IMR-90 (cell line): Measurements from ENCODE around the gene NUP42. TPM values are rescaled to one million over a fixed set of nuclear protein-coding genes. Genes with fewer than 3 reads are reported as not detected.

Source experiments
- ATAC-seq: fragments of 200-7000 bp; cut with Tn5 transposase; 2 replicates; pipeline ENCODE4 v1.9.1; 2020; ENCODE audit warnings: low read depth, mild to moderate bottlenecking, moderate library complexity
- BruUV-seq: library from RNA; stranded (reverse); fragments of 400-500 nt; replicated peaks from 2 replicates; lab custom pipeline; 2021; lab: Mats Ljungman, UMichigan
- CTCF ChIA-PET: fragments of 300-600 bp; formaldehyde crosslinking; extraction: SDS; loops from one replicate; lab custom pipeline; 2021; ENCODE audit warnings: antibody characterized with exemption; lab: Yijun Ruan, JAX
- POLR2A ChIA-PET: fragments of 300-600 bp; sonication (Branson Sonifier 250); formaldehyde crosslinking; loops from one replicate; lab custom pipeline; 2022; ENCODE audit warnings: antibody characterized with exemption; ENCODE audit not compliant: unreplicated experiment; lab: Charles Lee
- DNase-seq: peaks from one replicate; pipeline ENCODE4 v3.0.0; 2013
- H2AFZ ChIP-seq: replicated peaks from 2 replicates; pipeline ENCODE3; 2013; ENCODE audit warnings: low read length, mild to moderate bottlenecking; ENCODE audit not compliant: poor library complexity
- H2AK5ac ChIP-seq: 2 replicates; pipeline ENCODE4 v1.6.1; 2013; ENCODE audit warnings: low read depth, low read length, inconsistent platforms
- H2AK9ac ChIP-seq: replicated peaks from 2 replicates; pipeline ENCODE3; 2013; ENCODE audit warnings: mild to moderate bottlenecking, low read depth, low read length, moderate library complexity; ENCODE audit not compliant: poor library complexity
- H2BK120ac ChIP-seq: 2 replicates; pipeline ENCODE4 v1.6.1; 2013; ENCODE audit warnings: low read depth, low read length, inconsistent platforms
- H2BK15ac ChIP-seq: 3 replicates; pipeline ENCODE4 v1.6.1; 2013; ENCODE audit warnings: low read depth, low read length, inconsistent platforms
- H2BK20ac ChIP-seq: 2 replicates; pipeline ENCODE4 v1.6.1; 2013; ENCODE audit warnings: low read depth, mild to moderate bottlenecking, inconsistent platforms, low read length, moderate library complexity
- H2BK5ac ChIP-seq: 2 replicates; pipeline ENCODE4 v1.6.1; 2013; ENCODE audit warnings: mild to moderate bottlenecking, low read depth, low read length, inconsistent platforms; ENCODE audit not compliant: poor library complexity, severe bottlenecking
- H3K14ac ChIP-seq: replicated peaks from 2 replicates; pipeline ENCODE4 v1.6.1; 2013; ENCODE audit warnings: low read depth, low read length, inconsistent platforms
- H3K18ac ChIP-seq: 2 replicates; pipeline ENCODE4 v1.6.1; 2013; ENCODE audit warnings: low read depth, low read length, control low read depth
- H3K23ac ChIP-seq: 2 replicates; pipeline ENCODE4 v1.6.1; 2013; ENCODE audit warnings: low read depth, low read length, inconsistent platforms
- H3K27ac ChIP-seq: 2 replicates; pipeline ENCODE4 v1.5.1; 2013; ENCODE audit warnings: mild to moderate bottlenecking, control low read depth, low read length; ENCODE audit not compliant: insufficient read depth
- H3K27me3 ChIP-seq: 2 replicates; pipeline ENCODE4 v1.6.1; 2013; ENCODE audit warnings: low read length; ENCODE audit not compliant: control insufficient read depth, insufficient read depth
- H3K36me3 ChIP-seq: 2 replicates; pipeline ENCODE4 v1.6.1; 2013; ENCODE audit warnings: low read length, mixed read lengths; ENCODE audit not compliant: control insufficient read depth, insufficient read depth
- H3K4ac ChIP-seq: 2 replicates; pipeline ENCODE4 v1.6.1; 2013; ENCODE audit warnings: low read depth, low read length, inconsistent platforms
- H3K4me1 ChIP-seq: 2 replicates; pipeline ENCODE4 v1.6.1; 2013; ENCODE audit warnings: low read length, mixed read lengths; ENCODE audit not compliant: control insufficient read depth, insufficient read depth
- H3K4me2 ChIP-seq: 2 replicates; pipeline ENCODE4 v1.6.1; 2013; ENCODE audit warnings: low read depth, mild to moderate bottlenecking, control low read depth, low read length, moderate library complexity
- H3K4me3 ChIP-seq: 2 replicates; pipeline ENCODE4 v1.5.1; 2013; ENCODE audit warnings: low read depth, mild to moderate bottlenecking, control low read depth, low read length, moderate library complexity; ENCODE audit not compliant: insufficient read depth
- H3K56ac ChIP-seq: 2 replicates; pipeline ENCODE4 v1.6.1; 2013; ENCODE audit warnings: low read length, inconsistent platforms; ENCODE audit not compliant: insufficient read depth; ENCODE audit errors: extremely low read depth
- H3K79me1 ChIP-seq, 2 experiments: 2 replicates each; pipeline ENCODE4 v1.6.1; 2013; ENCODE audit warnings: low read length in 2 of 2, inconsistent platforms in 1 of 2, low read depth in 1 of 2
- H3K9ac ChIP-seq: 2 replicates; pipeline ENCODE4 v1.6.1; 2013; ENCODE audit warnings: low read depth, low read length, control low read depth
- H3K9me1 ChIP-seq: 2 replicates; pipeline ENCODE4 v1.6.1; 2013; ENCODE audit warnings: low read length, inconsistent platforms; ENCODE audit not compliant: insufficient read depth
- H3K9me3 ChIP-seq: 2 replicates; pipeline ENCODE4 v1.6.1; 2013; ENCODE audit warnings: low read length; ENCODE audit not compliant: control insufficient read depth, insufficient read depth
- H4K20me1 ChIP-seq: 2 replicates; pipeline ENCODE4 v1.6.1; 2013; ENCODE audit warnings: low read length, inconsistent platforms; ENCODE audit not compliant: insufficient read depth
- H4K5ac ChIP-seq: 2 replicates; pipeline ENCODE4 v1.6.1; 2013; ENCODE audit warnings: mild to moderate bottlenecking, low read depth, low read length, control low read depth
- H4K8ac ChIP-seq, 2 experiments: 2 replicates each; pipeline ENCODE4 v1.6.1; 2013; ENCODE audit warnings: low read depth in 2 of 2, low read length in 2 of 2, control low read depth in 1 of 2, inconsistent platforms in 1 of 2
- H4K91ac ChIP-seq: 2 replicates; pipeline ENCODE4 v1.6.1; 2013; ENCODE audit warnings: low read depth, low read length, inconsistent platforms; ENCODE audit not compliant: insufficient read depth
- CEBPB ChIP-seq: IDR thresholded peaks from 2 replicates; pipeline ENCODE4 v1.6.1; 2012; ENCODE audit warnings: low read depth, low read length, improper control_type of control experiment
- MAFK ChIP-seq: IDR thresholded peaks from 2 replicates; pipeline ENCODE4 v1.6.1; 2012; ENCODE audit warnings: low read depth, low read length, improper control_type of control experiment
- MAZ ChIP-seq: IDR thresholded peaks from 2 replicates; pipeline ENCODE4 v1.6.1; 2012; ENCODE audit warnings: low read depth, mild to moderate bottlenecking, low read length, improper control_type of control experiment, moderate library complexity, borderline replicate concordance
- NFE2L2 ChIP-seq: fragments of 150-350 bp; IDR thresholded peaks from 2 replicates; pipeline ENCODE4 v1.6.1; 2016; ENCODE audit warnings: low read depth, mild to moderate bottlenecking, low read length
- RAD21 ChIP-seq: IDR thresholded peaks from 2 replicates; pipeline ENCODE4 v1.6.1; 2012; ENCODE audit warnings: low read length, improper control_type of control experiment
- RCOR1 ChIP-seq: IDR thresholded peaks from 2 replicates; pipeline ENCODE4 v1.6.1; 2012; ENCODE audit warnings: mild to moderate bottlenecking, low read length, improper control_type of control experiment; ENCODE audit not compliant: insufficient replicate concordance
- SMC3 ChIP-seq: fragments of 150-350 bp; IDR thresholded peaks from 2 replicates; pipeline ENCODE4 v1.6.1; 2016; ENCODE audit warnings: low read depth, mild to moderate bottlenecking, antibody characterized with exemption, low read length, moderate library complexity
- WGBS, 2 experiments: methylation state at CpG; one replicate each; pipeline versions ENCODE4 v1.1.5 to v1.1.7; 2013; ENCODE audit warnings: missing lambda C conversion rate in 2 of 2; ENCODE audit not compliant: insufficient read length in 1 of 2; ENCODE audit errors: extremely low coverage in 2 of 2; 5-methylcytosine and 5-hydroxymethylcytosine counted together
- dilution Hi-C: fragments of 300-500 bp; cut with HindIII; formaldehyde crosslinking; loops from one replicate; pipeline ENCODE4 v1.14.3; 2018; ENCODE audit warnings: low sequenced_read_pairs; ENCODE audit not compliant: unreplicated experiment
- in situ Hi-C: fragments of 300-500 bp; cut with MboI; formaldehyde crosslinking; loops from 3 replicates; pipeline ENCODE4 v1.14.3; 2019; ENCODE audit warnings: low sequenced_read_pairs, inconsistent platforms, mixed read lengths
- intact Hi-C: fragments of 100-400 bp; cut with micrococcal nuclease; formaldehyde crosslinking; loops from 2 replicates; pipeline ENCODE4 v1.10.0; 2022
- polyA plus RNA-seq, 3 experiments: library from polyadenylated mRNA; depleted of rRNA; stranded (reverse); fragments of >200 nt; gene quantifications; 2 replicates each; pipeline ENCODE4 v1.2.3, GENCODE V29; 2012; ENCODE audit warnings: low replicate concordance in 1 of 3
- total RNA-seq: library from RNA; depleted of rRNA; stranded (reverse); fragments of >200 nt; gene quantifications from 2 replicates; pipeline ENCODE4 v1.2.3, GENCODE V29; 2012

NUP42 gene
- total and polyA plus RNA-seq, 2 of the 4 experiments (the other 2 are of a cell fraction), result 17.3 to 22.6 TPM

- no TSS peak for BruUV-seq
- Histone ChIP-seq H3K27me3 (peaks cover 4% of the 10 kb centered on the region; the same call in 1 of the 2 replicates), H2BK120ac (no peak overlapping the region), H2AK5ac (no peak overlapping the region), H3K23ac (no peak overlapping the region), H2AK9ac (no peak overlapping the region), H4K20me1 (no peaks in the 10 kb centered on the region), H3K9me3 (no peaks in the 10 kb centered on the region), H3K56ac (no peak overlapping the region), H3K4me1 (no peaks in the 10 kb centered on the region), H2BK20ac (no peak overlapping the region), H3K27ac (no peak overlapping the region), H3K4me2 (no peak overlapping the region), H3K18ac (no peak overlapping the region), H3K14ac (no peak overlapping the region), H3K4me3 (no peak overlapping the region), H2AFZ (no peak overlapping the region), H2BK5ac (no peak overlapping the region), H4K8ac (no peak overlapping the region), H2BK15ac (no peak overlapping the region), H3K9me1 (no peaks in the 10 kb centered on the region), H3K4ac (no peak overlapping the region), H3K9ac (no peak overlapping the region), H4K5ac (no peak overlapping the region), H3K36me3 (no peaks in the 10 kb centered on the region), H3K79me1 (no peaks in the 10 kb centered on the region), H4K91ac (no peak overlapping the region)
- ATAC-seq, result no peak
- DNase-seq, result no peak
- in situ Hi-C loops (no loop called here), dilution Hi-C loops (no loop called here), intact Hi-C loops (no loop called here)
- ChIA-PET CTCF (interaction anchor here (1.0 kb wide), 1 partner anchor 11 kb away, joined by 4 read pairs; no protein-coding TSS in a partner anchor), POLR2A (no interaction called here)
- TF ChIP-seq RCOR1 (no peak), MAZ (no peak), SMC3 (no peak), MAFK (no peak), RAD21 (no peak), NFE2L2 (no peak), CEBPB (no peak)
- WGBS, 2 experiments, result 80% methylated on average over 1 of the region's 2 CpGs; no CpG with 5 or more reads in 1 of the 2 experiments
Measured at GRCh38 chr7:23212395-23212794, 30.5 kb downstream of the NUP42 start.
